ENCODE results near the gene ASZ1.

The ASZ1 gene

GRCh38 chr7:117393781-117394180 is 33.5 kb downstream of the ASZ1 start:
- no peak for TF ChIP-seq CTCF (IDR thresholded peaks at IDR 0.05; ENCODE audit: extremely low read depth, insufficient read depth, missing control alignments)
- in situ Hi-C loops (cut with MboI; ENCODE audit: low pct_unique_long_range_greater_than_20kb, low sequenced_read_pairs, unreplicated experiment) = no loop called here
- DNase-seq (ENCODE audit: low spot score) = no peak

DNA sequence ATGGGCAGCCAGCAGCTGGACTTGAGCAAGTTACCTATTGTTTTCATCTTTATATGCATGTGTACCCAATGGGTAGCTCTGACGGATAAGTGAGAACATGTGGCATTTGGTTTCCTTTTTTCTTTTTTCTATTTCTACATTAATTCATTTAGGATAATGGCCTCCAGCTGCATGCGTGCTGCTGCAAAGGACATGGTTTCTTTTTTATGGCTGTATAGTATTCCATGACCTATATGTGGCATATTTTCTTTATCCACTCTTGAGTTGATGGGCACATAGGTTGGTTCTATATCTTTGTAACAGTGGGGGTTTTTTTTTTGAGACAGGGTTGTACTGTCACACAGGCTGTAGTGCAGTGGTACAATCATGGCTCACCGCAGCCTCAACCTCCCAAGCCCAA is 37.4 kb downstream of the ASZ1 start:
- no peak for TF ChIP-seq CTCF (IDR thresholded peaks at IDR 0.05; ENCODE audit: extremely low read depth, insufficient read depth, missing control alignments)
- in situ Hi-C loops (cut with MboI; ENCODE audit: low pct_unique_long_range_greater_than_20kb, low sequenced_read_pairs, unreplicated experiment) = no loop called here
- DNase-seq (ENCODE audit: low spot score) = no peak

- in situ Hi-C loops (cut with MboI; ENCODE audit: low pct_unique_long_range_greater_than_20kb, low sequenced_read_pairs, unreplicated experiment) = no loop called here
- TF ChIP-seq CTCF (IDR thresholded peaks at IDR 0.05; ENCODE audit: extremely low read depth, insufficient read depth, missing control alignments) = no peak
- no peak for DNase-seq (ENCODE audit: low spot score)
These were observed 41.1 kb downstream of the ASZ1 start for GRCh38 chr7:117386110-117386706.

- peak; percentile 7 for DNase-seq (ENCODE audit: low spot score)
- peak; percentile 42 for TF ChIP-seq CTCF (IDR thresholded peaks at IDR 0.05; ENCODE audit: extremely low read depth, insufficient read depth, missing control alignments)
- in situ Hi-C loops (cut with MboI; ENCODE audit: low pct_unique_long_range_greater_than_20kb, low sequenced_read_pairs, unreplicated experiment) = no loop called here
These were observed 41.8 kb downstream of the ASZ1 start for GRCh38 chr7:117385363-117386109.

DNA sequence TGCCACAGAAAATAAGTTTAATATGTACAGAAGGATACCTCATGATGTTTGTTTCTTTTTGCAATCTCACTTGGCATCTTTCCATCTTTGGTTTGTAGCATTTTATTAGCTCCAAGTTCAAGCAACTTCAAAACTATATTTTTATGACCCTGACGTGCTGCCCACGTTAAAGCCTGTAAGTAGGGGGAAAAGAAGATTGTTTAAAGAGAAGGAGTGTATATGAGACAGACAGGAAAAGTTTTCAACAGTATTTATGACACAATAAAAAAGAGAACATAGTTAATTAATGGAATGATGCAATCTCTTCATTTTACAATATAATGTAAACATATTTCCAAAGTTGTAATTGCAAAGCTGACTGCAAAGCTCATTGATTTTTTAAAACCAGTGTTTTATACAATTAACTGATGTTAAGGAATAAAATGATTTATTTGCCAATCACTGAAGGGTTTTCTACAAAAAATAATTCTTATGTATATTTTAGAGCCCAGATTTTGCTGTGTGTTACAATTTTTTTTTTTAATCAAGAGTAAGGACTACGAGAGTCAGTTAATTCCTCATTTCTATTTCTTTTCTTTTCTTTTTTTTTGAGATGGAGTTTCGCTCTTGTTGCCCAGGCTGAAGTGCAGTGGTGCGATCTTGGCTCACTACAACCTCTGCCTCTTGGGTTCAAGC is 42.5 kb downstream of the ASZ1 start:
- no peak for TF ChIP-seq CTCF (IDR thresholded peaks at IDR 0.05; ENCODE audit: extremely low read depth, insufficient read depth, missing control alignments)
- DNase-seq (ENCODE audit: low spot score) = no peak
- in situ Hi-C loops (cut with MboI; ENCODE audit: low pct_unique_long_range_greater_than_20kb, low sequenced_read_pairs, unreplicated experiment) = no loop called here

GRCh38 chr7:117383483-117384189 is 43.7 kb downstream of the ASZ1 start:
- no peak for DNase-seq (ENCODE audit: low spot score)
- no peak for TF ChIP-seq CTCF (IDR thresholded peaks at IDR 0.05; ENCODE audit: extremely low read depth, insufficient read depth, missing control alignments)
- in situ Hi-C loops (cut with MboI; ENCODE audit: low pct_unique_long_range_greater_than_20kb, low sequenced_read_pairs, unreplicated experiment) = no loop called here
